Natural killer cell (primary cell): ENCODE measurements around the gene JAZF1. TPM values are rescaled to one million over a fixed set of nuclear protein-coding genes. Genes with fewer than 3 reads are reported as not detected.

Experiments
- ATAC-seq, 3 donors: fragments of 150-1000 bp in 2 of 3; fragments of 200-7000 bp in 1 of 3; cut with Tn5 transposase; 1 replicate in 1 of 3; 2 replicates in 2 of 3; pipeline ENCODE4 v1.10.0; 2021; ENCODE audit warnings: mild to moderate bottlenecking in 2 of 3, moderate library complexity in 2 of 3
- DNase-seq, 2 donors: peaks; one replicate each; pipeline versions ENCODE4 v3.0.0 to v3.0.0-alpha.2; 2013 to 2021; ENCODE audit warnings: mixed read lengths in 1 of 2
- H3K27ac ChIP-seq: one replicate; pipeline ENCODE4 v1.5.1; 2013; ENCODE audit warnings: mild to moderate bottlenecking, low read length
- H3K27me3 ChIP-seq: one replicate; pipeline ENCODE4 v1.6.1; 2013; ENCODE audit warnings: low read length; ENCODE audit not compliant: control insufficient read depth, insufficient read depth
- H3K36me3 ChIP-seq: one replicate; pipeline ENCODE4 v1.6.1; 2013; ENCODE audit warnings: low read length; ENCODE audit not compliant: control insufficient read depth, insufficient read depth
- H3K4me1 ChIP-seq: one replicate; pipeline ENCODE4 v1.6.1; 2013; ENCODE audit warnings: low read length; ENCODE audit not compliant: control insufficient read depth, insufficient read depth
- H3K4me3 ChIP-seq: one replicate; pipeline ENCODE4 v1.5.1; 2013; ENCODE audit warnings: low read length
- H3K9me3 ChIP-seq: one replicate; pipeline ENCODE4 v1.6.1; 2013; ENCODE audit warnings: low read length; ENCODE audit not compliant: control insufficient read depth, insufficient read depth
- H3K27ac Mint-ChIP-seq, 2 donors: one replicate each; pipeline ENCODE4 v1.8.0; 2022; ENCODE audit warnings: mild to moderate bottlenecking in 2 of 2, mixed read lengths in 2 of 2, moderate library complexity in 1 of 2
- H3K27me3 Mint-ChIP-seq, 2 donors: one replicate each; pipeline ENCODE4 v1.8.0; 2022; ENCODE audit warnings: low read depth in 2 of 2, mixed read lengths in 2 of 2
- H3K36me3 Mint-ChIP-seq: one replicate; pipeline ENCODE4 v1.8.0; 2022; ENCODE audit warnings: mixed read lengths
- H3K4me1 Mint-ChIP-seq, 2 donors: one replicate each; pipeline ENCODE4 v1.8.0; 2022; ENCODE audit warnings: mixed read lengths in 2 of 2
- H3K4me3 Mint-ChIP-seq: one replicate; pipeline ENCODE4 v1.8.0; 2022; ENCODE audit warnings: mild to moderate bottlenecking, moderate library complexity, mixed read lengths
- H3K9me3 Mint-ChIP-seq, 2 donors: one replicate each; pipeline ENCODE4 v1.8.0; 2022; ENCODE audit warnings: mixed read lengths in 2 of 2
- CTCF ChIP-seq: fragments of 200-600 bp; IDR thresholded peaks from one replicate; pipeline ENCODE4 v1.8.0; 2022; ENCODE audit warnings: antibody characterized with exemption
- WGBS: methylation state at CpG from one replicate; pipeline ENCODE4 v1.1.7; 2013; ENCODE audit warnings: missing lambda C conversion rate; ENCODE audit not compliant: insufficient coverage; 5-methylcytosine and 5-hydroxymethylcytosine counted together
- intact Hi-C: fragments of 100-400 bp; cut with micrococcal nuclease; formaldehyde crosslinking; loops from one replicate; pipeline ENCODE4 v1.14.2; 2022
- total RNA-seq, 4 donors: library from RNA; stranded (reverse); fragments of 120-200 nt in 1 of 4; gene quantifications; one replicate each; pipeline versions ENCODE4 v1.2.3 to v1.2.4, GENCODE V29; 2013 to 2022

The JAZF1 gene
- total RNA-seq, 3 donors from 2014 or later (not counting 1 experiment from before 2014, with no cell fraction given): 82.5 to 89.7 (median 87.6) TPM

GRCh38 chr7:28013441-28013840, 167.2 kb downstream of the JAZF1 start:
- no peak for TF ChIP-seq CTCF
- no peak overlapping the region for H3K4me3 Mint-ChIP-seq
- 83% methylated on average over 5 of the region's 5 CpGs for WGBS
- H3K4me1 ChIP-seq: no peaks in the 10 kb centered on the region
- no peak overlapping the region for H3K4me3 ChIP-seq
- no peak overlapping the region for H3K27ac ChIP-seq
- no peaks in the 10 kb centered on the region for H3K27me3 ChIP-seq
- H3K27me3 Mint-ChIP-seq: no peaks in the 10 kb centered on the region
- H3K36me3 Mint-ChIP-seq: no peaks in the 10 kb centered on the region
- no peaks in the 10 kb centered on the region for H3K9me3 ChIP-seq
- DNase-seq (no peak), ATAC-seq (no peak)
- peaks cover 2% of the 10 kb centered on the region for H3K36me3 ChIP-seq
- H3K9me3 Mint-ChIP-seq: no peaks in the 10 kb centered on the region
- intact Hi-C loops: no loop called here
- no peak overlapping the region for H3K27ac Mint-ChIP-seq
- H3K4me1 Mint-ChIP-seq: peaks cover 65 to 76% of the 10 kb centered on the region in 2 donors

GRCh38 chr7:28013019-28013418, 167.6 kb downstream of the JAZF1 start:
- WGBS: 92% methylated on average over 2 of the region's 2 CpGs
- TF ChIP-seq CTCF: no peak

DNA sequence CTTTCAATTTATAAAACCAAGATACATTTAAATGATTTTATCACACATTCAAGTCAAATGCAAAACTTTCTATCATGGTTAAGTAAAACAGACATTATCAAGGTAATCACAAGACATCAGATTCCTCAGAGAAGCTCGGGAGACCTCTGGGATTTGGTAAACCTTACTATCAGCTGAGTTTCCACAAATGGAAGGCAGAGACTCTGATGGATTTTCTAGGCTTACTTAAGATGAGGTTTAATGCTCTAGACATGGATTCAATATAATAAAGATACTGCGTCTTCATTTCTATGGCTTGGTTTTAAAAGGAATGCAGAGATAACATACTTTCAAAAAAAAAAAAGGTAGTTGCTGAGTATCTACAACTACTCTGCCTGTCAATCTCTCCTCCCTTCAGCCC, 171.7 kb downstream of the JAZF1 start:
- H3K4me1 ChIP-seq: peaks cover 9% of the 10 kb centered on the region
- DNase-seq (no peak), ATAC-seq (no peak)
- H3K9me3 ChIP-seq: no peaks in the 10 kb centered on the region
- no peaks in the 10 kb centered on the region for H3K36me3 ChIP-seq
- H3K4me3 Mint-ChIP-seq: no peak overlapping the region
- H3K27me3 Mint-ChIP-seq: no peaks in the 10 kb centered on the region
- H3K36me3 Mint-ChIP-seq: no peaks in the 10 kb centered on the region
- H3K27me3 ChIP-seq: no peaks in the 10 kb centered on the region
- H3K4me1 Mint-ChIP-seq: peaks cover 66 to 78% of the 10 kb centered on the region in 2 donors
- H3K4me3 ChIP-seq: no peak overlapping the region
- peak overlapping the region; percentile 7 to 17 for H3K27ac Mint-ChIP-seq
- TF ChIP-seq CTCF: no peak
- intact Hi-C loops: no loop called here
- no peak overlapping the region for H3K27ac ChIP-seq
- H3K9me3 Mint-ChIP-seq: no peaks in the 10 kb centered on the region
- WGBS: 91% methylated on average over 1 of the region's 2 CpGs

More at GRCh38 chr7:28013019-28013418, 167.6 kb downstream of the JAZF1 start:
- H3K27me3 Mint-ChIP-seq: no peaks in the 10 kb centered on the region
- intact Hi-C loops: no loop called here
- peaks cover 64 to 75% of the 10 kb centered on the region in 2 donors for H3K4me1 Mint-ChIP-seq
- no peak for ATAC-seq
- Histone ChIP-seq H3K4me3 (no peak overlapping the region), H3K27ac (no peak overlapping the region), H3K9me3 (no peaks in the 10 kb centered on the region), H3K27me3 (no peaks in the 10 kb centered on the region), H3K4me1 (no peaks in the 10 kb centered on the region), H3K36me3 (peaks cover 2% of the 10 kb centered on the region)
- no peak for DNase-seq
- peak overlapping the region in 1 of 2 donors; percentile 23 for H3K27ac Mint-ChIP-seq
- H3K9me3 Mint-ChIP-seq: no peaks in the 10 kb centered on the region
- H3K36me3 Mint-ChIP-seq: no peaks in the 10 kb centered on the region
- no peak overlapping the region for H3K4me3 Mint-ChIP-seq

- H3K9me3 ChIP-seq: no peaks in the 10 kb centered on the region
- no peaks in the 10 kb centered on the region for H3K27me3 Mint-ChIP-seq
- no peaks in the 10 kb centered on the region for H3K27me3 ChIP-seq
- H3K36me3 Mint-ChIP-seq: no peaks in the 10 kb centered on the region
- H3K27ac ChIP-seq: no peak overlapping the region
- H3K4me1 ChIP-seq: peaks cover 9% of the 10 kb centered on the region
- no peak overlapping the region for H3K4me3 Mint-ChIP-seq
- no peak for ATAC-seq
- no peak overlapping the region for H3K4me3 ChIP-seq
- 42% methylated on average over 2 of the region's 3 CpGs for WGBS
- TF ChIP-seq CTCF: no peak
- H3K9me3 Mint-ChIP-seq: no peaks in the 10 kb centered on the region
- no peaks in the 10 kb centered on the region for H3K36me3 ChIP-seq
- H3K27ac Mint-ChIP-seq: peak overlapping the region; percentile 7 to 17
- peaks cover 73 to 85% of the 10 kb centered on the region in 2 donors for H3K4me1 Mint-ChIP-seq
- DNase-seq: no peak
- intact Hi-C loops: no loop called here
Measured at GRCh38 chr7:28008171-28008570, 172.4 kb downstream of the JAZF1 start.
